Parathyroid adenoma (tissue), 2 donors: ENCODE measurements around the gene KIF26B.

Source experiments
- H2AFZ ChIP-seq: fragments of 300-600 bp; sonication (generic); one replicate; pipeline ENCODE4 v1.7.0; 2017; ENCODE audit warnings: antibody characterized with exemption, mild to moderate bottlenecking
- H3K27ac ChIP-seq: fragments of 300-600 bp; sonication (generic); one replicate; pipeline ENCODE4 v1.7.0; 2017
- H3K27me3 ChIP-seq: fragments of 300-600 bp; sonication (generic); one replicate; pipeline ENCODE4 v1.7.0; 2017; ENCODE audit warnings: low read length; ENCODE audit not compliant: control insufficient read depth, insufficient read depth
- H3K36me3 ChIP-seq: fragments of 300-600 bp; sonication (generic); one replicate; pipeline ENCODE4 v1.7.0; 2017; ENCODE audit warnings: low read length; ENCODE audit not compliant: control insufficient read depth, insufficient read depth
- H3K4me1 ChIP-seq: fragments of 300-600 bp; sonication (generic); one replicate; pipeline ENCODE4 v1.7.0; 2017; ENCODE audit warnings: control low read depth
- H3K4me2 ChIP-seq: fragments of 300-600 bp; sonication (generic); one replicate; pipeline ENCODE4 v1.7.0; 2017; ENCODE audit warnings: low read length
- H3K4me3 ChIP-seq: fragments of 300-600 bp; sonication (generic); one replicate; pipeline ENCODE4 v1.7.0; 2017; ENCODE audit warnings: low read depth, low read length
- H3K79me2 ChIP-seq: fragments of 300-600 bp; sonication (generic); one replicate; pipeline ENCODE4 v1.7.0; 2017; ENCODE audit warnings: control low read depth
- H3K9ac ChIP-seq: fragments of 300-600 bp; sonication (generic); one replicate; pipeline ENCODE4 v1.7.0; 2017; ENCODE audit warnings: mild to moderate bottlenecking
- H3K9me3 ChIP-seq: fragments of 300-600 bp; sonication (generic); one replicate; pipeline ENCODE4 v1.7.0; 2017; ENCODE audit warnings: low read length; ENCODE audit not compliant: control insufficient read depth
- TF ChIP-seq, protein P1 (sequence below): fragments of 300-600 bp; sonication (generic); IDR thresholded peaks from one replicate; pipeline ENCODE4 v1.7.0; 2017; ENCODE audit warnings: antibody characterized with exemption, mild to moderate bottlenecking
- donor health status: primary hyperparathyroidism.

KIF26B gene

DNA sequence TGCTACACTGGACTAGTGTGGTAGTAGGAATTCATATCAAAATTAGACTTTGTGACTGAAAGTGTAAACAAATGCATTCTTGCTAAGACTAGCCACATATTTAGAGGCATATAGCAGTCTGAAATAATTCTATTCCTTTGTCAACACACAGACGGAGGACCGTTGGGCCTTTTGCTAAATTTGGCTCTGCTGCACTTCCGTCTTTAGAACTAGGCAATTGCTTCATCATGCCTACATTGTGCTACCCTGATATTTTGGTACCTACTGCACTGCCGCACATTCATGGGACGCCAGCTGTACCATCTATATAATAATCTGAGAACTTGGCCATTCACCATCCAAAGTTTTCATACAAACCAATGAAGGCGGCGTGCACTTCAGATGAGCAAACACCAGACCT is 346.8 kb downstream of the KIF26B start:
- H3K27me3 ChIP-seq = no peaks in the 10 kb centered on the region
- H3K36me3 ChIP-seq = no peaks in the 10 kb centered on the region
- H3K9me3 ChIP-seq = no peaks in the 10 kb centered on the region
- TF ChIP-seq, protein P1, sequence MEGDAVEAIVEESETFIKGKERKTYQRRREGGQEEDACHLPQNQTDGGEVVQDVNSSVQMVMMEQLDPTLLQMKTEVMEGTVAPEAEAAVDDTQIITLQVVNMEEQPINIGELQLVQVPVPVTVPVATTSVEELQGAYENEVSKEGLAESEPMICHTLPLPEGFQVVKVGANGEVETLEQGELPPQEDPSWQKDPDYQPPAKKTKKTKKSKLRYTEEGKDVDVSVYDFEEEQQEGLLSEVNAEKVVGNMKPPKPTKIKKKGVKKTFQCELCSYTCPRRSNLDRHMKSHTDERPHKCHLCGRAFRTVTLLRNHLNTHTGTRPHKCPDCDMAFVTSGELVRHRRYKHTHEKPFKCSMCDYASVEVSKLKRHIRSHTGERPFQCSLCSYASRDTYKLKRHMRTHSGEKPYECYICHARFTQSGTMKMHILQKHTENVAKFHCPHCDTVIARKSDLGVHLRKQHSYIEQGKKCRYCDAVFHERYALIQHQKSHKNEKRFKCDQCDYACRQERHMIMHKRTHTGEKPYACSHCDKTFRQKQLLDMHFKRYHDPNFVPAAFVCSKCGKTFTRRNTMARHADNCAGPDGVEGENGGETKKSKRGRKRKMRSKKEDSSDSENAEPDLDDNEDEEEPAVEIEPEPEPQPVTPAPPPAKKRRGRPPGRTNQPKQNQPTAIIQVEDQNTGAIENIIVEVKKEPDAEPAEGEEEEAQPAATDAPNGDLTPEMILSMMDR = no peak
- H3K9ac ChIP-seq = no peak overlapping the region
- H3K27ac ChIP-seq = no peak overlapping the region
- H3K4me3 ChIP-seq = no peak overlapping the region
- H2AFZ ChIP-seq = no peak overlapping the region
- H3K4me2 ChIP-seq = no peak overlapping the region
- H3K79me2 ChIP-seq = no peaks in the 10 kb centered on the region
- H3K4me1 ChIP-seq = no peaks in the 10 kb centered on the region

DNA sequence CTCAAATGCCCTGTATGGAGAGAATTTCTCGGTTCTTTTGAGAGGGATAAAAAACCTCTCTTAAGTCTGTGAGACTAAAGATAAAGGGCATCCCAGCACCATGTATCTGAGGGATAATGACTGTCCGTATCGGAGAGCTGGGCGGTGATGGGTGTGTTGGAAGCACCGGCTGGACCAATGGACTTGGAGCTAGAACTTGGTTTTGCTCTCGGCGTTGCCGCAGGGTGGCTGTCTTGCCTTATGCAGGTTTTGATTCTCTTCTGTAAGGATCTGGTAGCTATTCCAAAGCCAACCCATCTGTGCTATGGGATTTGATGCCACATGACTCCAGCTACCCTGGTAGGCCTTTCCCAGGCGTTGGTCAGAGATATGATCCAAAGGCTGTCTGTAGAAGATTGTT is 348.8 kb downstream of the KIF26B start:
- Histone ChIP-seq H3K4me2 (no peak overlapping the region), H3K9ac (no peak overlapping the region), H3K9me3 (no peaks in the 10 kb centered on the region), H3K27me3 (no peaks in the 10 kb centered on the region), H3K27ac (no peak overlapping the region), H3K79me2 (no peaks in the 10 kb centered on the region), H3K36me3 (no peaks in the 10 kb centered on the region), H3K4me3 (no peak overlapping the region), H2AFZ (no peak overlapping the region), H3K4me1 (no peaks in the 10 kb centered on the region)
- TF ChIP-seq, protein P1 = no peak

- no peak overlapping the region for H3K9ac ChIP-seq
- H3K36me3 ChIP-seq = no peaks in the 10 kb centered on the region
- H3K9me3 ChIP-seq = no peaks in the 10 kb centered on the region
- no peak overlapping the region for H3K27ac ChIP-seq
- TF ChIP-seq, protein P1 = no peak
- H3K4me2 ChIP-seq = no peak overlapping the region
- no peak overlapping the region for H3K4me3 ChIP-seq
- no peaks in the 10 kb centered on the region for H3K79me2 ChIP-seq
- no peaks in the 10 kb centered on the region for H3K4me1 ChIP-seq
- H3K27me3 ChIP-seq = no peaks in the 10 kb centered on the region
- no peak overlapping the region for H2AFZ ChIP-seq
Measured at GRCh38 chr1:245510144-245510543, 355.4 kb downstream of the KIF26B start.

DNA sequence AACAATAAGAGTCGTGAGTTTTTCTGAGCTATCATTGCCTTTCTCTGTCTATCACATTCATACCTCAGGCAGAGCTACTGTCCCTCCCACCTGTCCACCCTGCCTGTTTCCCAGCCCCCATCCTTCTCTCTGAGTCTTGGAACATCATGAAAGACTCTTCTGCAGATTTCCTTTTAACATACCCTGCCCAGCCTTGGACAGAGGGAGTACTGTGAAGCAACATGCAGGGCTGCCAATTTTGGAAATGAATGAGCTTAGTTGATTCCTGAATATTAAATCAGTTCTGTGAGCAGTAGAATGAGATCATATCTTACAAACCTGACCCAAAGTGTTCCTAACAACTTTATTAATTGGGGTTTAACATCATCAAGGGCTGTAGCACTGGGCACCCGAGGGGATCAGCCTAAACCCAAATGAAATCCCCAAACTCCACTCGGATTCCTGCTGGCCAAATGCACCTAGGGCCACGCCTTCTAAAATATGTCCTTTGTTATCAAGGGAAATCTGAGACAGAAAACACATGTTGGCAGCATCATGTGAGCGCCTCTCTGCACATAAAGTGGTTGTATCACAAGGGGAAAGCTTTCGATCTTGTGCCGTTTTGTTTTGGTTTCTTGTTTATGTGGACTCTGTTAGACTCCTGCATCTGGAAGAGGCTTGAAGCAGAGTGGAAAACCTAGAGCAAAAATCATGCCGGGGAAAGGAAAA is 357.6 kb downstream of the KIF26B start:
- Histone ChIP-seq H3K4me2 (peak overlapping the region; percentile 57), H3K79me2 (no peaks in the 10 kb centered on the region), H3K4me1 (no peaks in the 10 kb centered on the region), H3K9ac (no peak overlapping the region), H3K36me3 (no peaks in the 10 kb centered on the region), H3K9me3 (no peaks in the 10 kb centered on the region), H3K27ac (no peak overlapping the region), H3K4me3 (peak overlapping the region; percentile 48), H3K27me3 (no peaks in the 10 kb centered on the region), H2AFZ (peak overlapping the region; percentile 11)
- TF ChIP-seq, protein P1 = no peak

- no peaks in the 10 kb centered on the region for H3K79me2 ChIP-seq
- no peaks in the 10 kb centered on the region for H3K9me3 ChIP-seq
- H3K4me2 ChIP-seq = peak overlapping the region; percentile 57
- peak overlapping the region; percentile 48 for H3K4me3 ChIP-seq
- no peak overlapping the region for H3K27ac ChIP-seq
- no peaks in the 10 kb centered on the region for H3K4me1 ChIP-seq
- no peak overlapping the region for H3K9ac ChIP-seq
- H2AFZ ChIP-seq = peak overlapping the region; percentile 42
- no peaks in the 10 kb centered on the region for H3K36me3 ChIP-seq
- TF ChIP-seq, protein P1 = no peak
- no peaks in the 10 kb centered on the region for H3K27me3 ChIP-seq
Measured at GRCh38 chr1:245512980-245513578, 358.3 kb downstream of the KIF26B start.
